MM.1S (cell line): ENCODE data around the gene CSGALNACT2.

ENCODE experiments used
- DNase-seq: peaks from one replicate; pipeline ENCODE4 v3.0.0-alpha.2; 2015
- H2AFZ ChIP-seq: fragments of 300-600 bp; sonication (generic); 2 replicates; pipeline ENCODE4 v1.6.0; 2016; ENCODE audit warnings: antibody characterized with exemption, low read length
- H3F3A ChIP-seq: fragments of 300-600 bp; sonication (generic); 2 replicates; pipeline ENCODE4 v1.6.1; 2016; ENCODE audit warnings: mild to moderate bottlenecking, antibody characterized with exemption, low read length, moderate library complexity, mixed read lengths; ENCODE audit not compliant: insufficient read depth
- H3K27ac ChIP-seq: fragments of 300-600 bp; sonication (generic); 2 replicates; pipeline ENCODE4 v1.5.1; 2016; ENCODE audit warnings: mild to moderate bottlenecking, low read length
- H3K27me3 ChIP-seq: fragments of 300-600 bp; sonication (generic); replicated peaks from 2 replicates; pipeline ENCODE4 v1.6.0; 2016; ENCODE audit warnings: low read length; ENCODE audit not compliant: insufficient read depth
- H3K36me3 ChIP-seq: fragments of 300-600 bp; sonication (generic); replicated peaks from 2 replicates; pipeline ENCODE4 v1.6.1; 2016; ENCODE audit warnings: mild to moderate bottlenecking, low read length, mixed read lengths; ENCODE audit not compliant: insufficient read depth
- H3K4me1 ChIP-seq: fragments of 300-600 bp; sonication (generic); 2 replicates; pipeline ENCODE4 v1.6.1; 2016; ENCODE audit warnings: low read length, mixed read lengths
- H3K4me2 ChIP-seq: fragments of 300-600 bp; sonication (generic); 2 replicates; pipeline ENCODE4 v1.6.0; 2016; ENCODE audit warnings: low read depth, low read length
- H3K4me3 ChIP-seq: fragments of 300-600 bp; sonication (generic); 2 replicates; pipeline ENCODE4 v1.5.1; 2016; ENCODE audit warnings: low read length, mixed read lengths
- H3K79me2 ChIP-seq: fragments of 300-600 bp; sonication (generic); 2 replicates; pipeline ENCODE4 v1.6.1; 2016; ENCODE audit warnings: mixed run types, low read length, mixed read lengths
- H3K9ac ChIP-seq: fragments of 300-600 bp; sonication (generic); 2 replicates; pipeline ENCODE4 v1.6.1; 2016; ENCODE audit warnings: low read length, mixed read lengths
- H3K9me2 ChIP-seq: fragments of 300-600 bp; sonication (generic); replicated peaks from 2 replicates; pipeline ENCODE4 v1.6.1; 2016; ENCODE audit warnings: mild to moderate bottlenecking, low read length, mixed read lengths; ENCODE audit not compliant: insufficient read depth
- H3K9me3 ChIP-seq: fragments of 300-600 bp; sonication (generic); replicated peaks from 2 replicates; pipeline ENCODE4 v1.6.1; 2016; ENCODE audit warnings: mild to moderate bottlenecking, low read length, mixed read lengths; ENCODE audit not compliant: insufficient read depth
- H4K20me1 ChIP-seq: fragments of 300-600 bp; sonication (generic); 2 replicates; pipeline ENCODE4 v1.6.1; 2016; ENCODE audit warnings: mild to moderate bottlenecking, low read length, moderate library complexity, mixed read lengths; ENCODE audit not compliant: insufficient read depth
- CTCF ChIP-seq: fragments of 300-600 bp; sonication (generic); IDR thresholded peaks from 2 replicates; pipeline ENCODE4 v1.5.1; 2016; ENCODE audit warnings: antibody characterized with exemption, low read length, mixed read lengths
- EZH2 ChIP-seq: fragments of 300-600 bp; sonication (generic); optimal IDR thresholded peaks from 2 replicates; pipeline ENCODE3; 2017; ENCODE audit warnings: low read depth, mild to moderate bottlenecking, antibody characterized with exemption, low read length, mixed read lengths
- EZH2phosphoT487 ChIP-seq: fragments of 300-600 bp; sonication (generic); IDR thresholded peaks from 2 replicates; pipeline ENCODE4 v1.6.1; 2018; ENCODE audit warnings: antibody characterized with exemption, low read length

Gene CSGALNACT2

DNA sequence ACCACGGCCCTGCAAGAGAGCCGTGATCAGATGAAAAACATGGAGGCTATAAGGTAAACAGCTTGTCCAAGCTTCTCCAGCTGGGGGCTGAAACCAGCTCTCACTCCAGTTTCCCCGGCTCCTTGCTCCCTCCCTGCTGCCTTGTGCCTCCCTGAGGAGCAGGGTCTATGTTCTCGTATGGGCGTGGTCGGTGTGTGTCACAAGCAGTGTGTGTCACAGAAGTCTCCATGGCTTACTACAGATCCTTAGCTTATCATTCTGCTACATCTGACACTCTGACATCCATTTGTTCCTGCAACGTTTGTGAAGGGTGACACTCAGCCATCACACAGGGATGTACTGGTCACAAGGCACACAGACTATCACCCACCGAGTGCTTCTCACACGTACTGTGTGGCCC is 54.6 kb downstream of the CSGALNACT2 start:
- TF ChIP-seq CTCF, result no peak
- TF ChIP-seq EZH2phosphoT487, result no peak
- no peak for TF ChIP-seq EZH2
- no peak overlapping the region for H3K4me3 ChIP-seq
- H3K4me2 ChIP-seq, result no peak overlapping the region
- H3K9me2 ChIP-seq, result no peaks in the 10 kb centered on the region
- H2AFZ ChIP-seq, result no peak overlapping the region
- H3K79me2 ChIP-seq, result no peaks in the 10 kb centered on the region
- no peaks in the 10 kb centered on the region for H3K36me3 ChIP-seq
- H3F3A ChIP-seq, result no peaks in the 10 kb centered on the region
- H3K27ac ChIP-seq, result no peak overlapping the region
- DNase-seq, result no peak
- H3K4me1 ChIP-seq, result no peaks in the 10 kb centered on the region
- no peaks in the 10 kb centered on the region for H4K20me1 ChIP-seq
- no peak overlapping the region for H3K9ac ChIP-seq
- no peaks in the 10 kb centered on the region for H3K9me3 ChIP-seq
- no peaks in the 10 kb centered on the region for H3K27me3 ChIP-seq

DNA sequence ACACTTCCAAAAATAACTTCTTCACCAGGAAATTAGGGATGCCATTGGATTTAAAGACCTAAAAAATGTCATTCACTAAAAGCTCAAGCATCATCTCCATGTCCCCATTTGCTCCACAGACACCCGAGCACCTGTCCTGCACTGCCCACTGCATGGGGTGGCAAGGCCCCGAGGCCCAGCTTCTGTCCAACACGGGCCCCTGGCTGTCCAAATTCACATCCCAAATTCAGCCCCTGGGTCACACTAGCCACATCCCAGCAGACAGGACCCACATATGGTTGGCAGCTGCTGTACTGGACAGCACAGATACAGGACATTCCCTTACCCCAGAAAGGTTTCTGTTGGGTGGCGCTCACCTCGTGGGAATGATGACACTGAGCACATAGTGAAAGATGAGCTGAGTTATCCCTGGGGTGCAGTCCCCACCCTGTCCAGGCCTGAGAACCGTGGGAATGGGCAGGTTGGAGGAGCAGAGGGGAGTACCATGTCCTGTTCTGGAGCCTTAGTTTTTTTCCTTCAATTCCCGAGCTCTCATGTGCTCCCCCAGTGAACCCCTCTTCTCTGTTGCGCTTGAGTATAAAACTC is 55.3 kb downstream of the CSGALNACT2 start:
- Histone ChIP-seq H3K4me1 (no peaks in the 10 kb centered on the region), H3F3A (no peaks in the 10 kb centered on the region), H3K27me3 (no peaks in the 10 kb centered on the region), H3K27ac (no peak overlapping the region), H3K9me3 (no peaks in the 10 kb centered on the region), H2AFZ (no peak overlapping the region), H3K4me2 (no peak overlapping the region), H3K4me3 (no peak overlapping the region), H3K9me2 (no peaks in the 10 kb centered on the region), H3K9ac (no peak overlapping the region), H3K79me2 (no peaks in the 10 kb centered on the region), H3K36me3 (no peaks in the 10 kb centered on the region), H4K20me1 (no peaks in the 10 kb centered on the region)
- TF ChIP-seq CTCF, result no peak
- TF ChIP-seq EZH2, result no peak
- TF ChIP-seq EZH2phosphoT487, result no peak
- no peak for DNase-seq

DNA sequence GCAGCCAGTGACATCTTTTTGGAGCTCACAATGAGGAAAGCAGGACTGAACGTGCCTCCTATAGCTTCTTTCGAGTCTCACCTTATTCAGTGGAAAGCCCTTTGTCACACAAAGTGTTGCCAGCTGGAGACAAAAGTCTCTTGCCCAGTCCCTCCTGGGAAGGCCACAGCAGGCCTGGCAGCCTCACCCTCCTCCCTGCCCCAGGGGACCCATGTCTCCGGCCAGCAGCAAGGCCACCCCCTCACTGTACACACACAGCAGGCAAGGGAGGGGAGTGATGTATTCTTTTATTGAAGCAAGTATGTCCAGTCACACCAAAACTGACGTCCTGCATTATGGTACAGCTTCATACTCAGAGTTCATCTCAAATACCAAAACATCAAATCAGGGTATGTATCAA is 56.0 kb downstream of the CSGALNACT2 start:
- Histone ChIP-seq H3K9me2 (no peaks in the 10 kb centered on the region), H3F3A (no peaks in the 10 kb centered on the region), H3K79me2 (no peaks in the 10 kb centered on the region), H3K4me2 (no peak overlapping the region), H3K9ac (no peak overlapping the region), H3K4me1 (no peaks in the 10 kb centered on the region), H3K27ac (no peak overlapping the region), H3K36me3 (no peaks in the 10 kb centered on the region), H4K20me1 (no peaks in the 10 kb centered on the region), H3K27me3 (no peaks in the 10 kb centered on the region), H3K9me3 (no peaks in the 10 kb centered on the region), H2AFZ (no peak overlapping the region), H3K4me3 (no peak overlapping the region)
- DNase-seq, result no peak
- no peak for TF ChIP-seq EZH2phosphoT487
- TF ChIP-seq CTCF, result no peak
- no peak for TF ChIP-seq EZH2
